ENCODE results near the gene STK32C.

GRCh38 chr10:132328738-132329137 lies 21.0 kb upstream of the STK32C start:
- TF ChIP-seq CTCF (IDR thresholded peaks at IDR 0.05 in 4 of 5, conservative IDR thresholded peaks at IDR 0.05 in 1 of 5), result no peak
- no peak for TF ChIP-seq POLR2A (IDR thresholded peaks at IDR 0.05)

Measured in gastrocnemius medialis (tissue), 4 donors.